B cell (primary cell): ENCODE results near the gene BCL11A.

Experiments used
- EZH2 ChIP-seq: IDR thresholded peaks from 2 replicates; pipeline ENCODE4 v1.6.1; 2012; ENCODE audit warnings: borderline replicate concordance, low read depth, mild to moderate bottlenecking, moderate library complexity, low read length; ENCODE audit not compliant: insufficient read depth, poor library complexity, severe bottlenecking
- TF ChIP-seq, protein P1 (sequence below): fragments of 200-600 bp; IDR thresholded peaks from one replicate; pipeline ENCODE4 v1.8.0; 2022; ENCODE audit warnings: antibody characterized with exemption, mild to moderate bottlenecking

GRCh38 chr2:60512062-60512622 is 41.3 kb downstream of the BCL11A start:
- TF ChIP-seq, protein P1, sequence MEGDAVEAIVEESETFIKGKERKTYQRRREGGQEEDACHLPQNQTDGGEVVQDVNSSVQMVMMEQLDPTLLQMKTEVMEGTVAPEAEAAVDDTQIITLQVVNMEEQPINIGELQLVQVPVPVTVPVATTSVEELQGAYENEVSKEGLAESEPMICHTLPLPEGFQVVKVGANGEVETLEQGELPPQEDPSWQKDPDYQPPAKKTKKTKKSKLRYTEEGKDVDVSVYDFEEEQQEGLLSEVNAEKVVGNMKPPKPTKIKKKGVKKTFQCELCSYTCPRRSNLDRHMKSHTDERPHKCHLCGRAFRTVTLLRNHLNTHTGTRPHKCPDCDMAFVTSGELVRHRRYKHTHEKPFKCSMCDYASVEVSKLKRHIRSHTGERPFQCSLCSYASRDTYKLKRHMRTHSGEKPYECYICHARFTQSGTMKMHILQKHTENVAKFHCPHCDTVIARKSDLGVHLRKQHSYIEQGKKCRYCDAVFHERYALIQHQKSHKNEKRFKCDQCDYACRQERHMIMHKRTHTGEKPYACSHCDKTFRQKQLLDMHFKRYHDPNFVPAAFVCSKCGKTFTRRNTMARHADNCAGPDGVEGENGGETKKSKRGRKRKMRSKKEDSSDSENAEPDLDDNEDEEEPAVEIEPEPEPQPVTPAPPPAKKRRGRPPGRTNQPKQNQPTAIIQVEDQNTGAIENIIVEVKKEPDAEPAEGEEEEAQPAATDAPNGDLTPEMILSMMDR: no peak
- no peak for TF ChIP-seq EZH2
